H1 (cell line): ENCODE results near the gene CDH1. TPM values are rescaled to one million over a fixed set of nuclear protein-coding genes. Genes with fewer than 3 reads are reported as not detected.

Source experiments
- CBX5 ChIP-seq: fragments of 300-800, 300-1000 bp; sonication (generic); IDR thresholded peaks from 2 replicates; pipeline ENCODE4 v1.7.1; 2016; ENCODE audit warnings: antibody characterized with exemption, low read length, low read depth
- TAF7 ChIP-seq: optimal IDR thresholded peaks from 2 replicates; pipeline ENCODE3; 2011; ENCODE audit warnings: low read depth, mild to moderate bottlenecking, inconsistent platforms, low read length, moderate library complexity, borderline replicate concordance
- polyA plus RNA-seq, 7 experiments: library from polyadenylated mRNA; depleted of rRNA in 3 of 7; stranded (reverse) in 5 of 7; unstranded in 2 of 7; fragments of >200 nt in 5 of 7; fragments of 200-250 nt in 2 of 7; gene quantifications; 1 replicate in 5 of 7; 2 replicates in 1 of 7; 4 replicates in 1 of 7; pipeline versions ENCODE4 v1.2.1 to v1.2.3, GENCODE V29; 2011 to 2013; ENCODE audit warnings: missing spikeins in 2 of 7, mixed read lengths in 2 of 7
- total RNA-seq: library from RNA; stranded (reverse); fragmentation: NEBNext Ultra II Directional; extraction: Animal tissue kit (Norgen Biotek cat#: 25700); gene quantifications from 2 replicates; pipeline ENCODE4 v1.2.1, GENCODE V29; 2021

The CDH1 gene
- total and polyA plus RNA-seq, 2 of the 8 experiments (the other 6 are each of a cell fraction or from before 2014, with no cell fraction given): 133 to 265 TPM

DNA sequence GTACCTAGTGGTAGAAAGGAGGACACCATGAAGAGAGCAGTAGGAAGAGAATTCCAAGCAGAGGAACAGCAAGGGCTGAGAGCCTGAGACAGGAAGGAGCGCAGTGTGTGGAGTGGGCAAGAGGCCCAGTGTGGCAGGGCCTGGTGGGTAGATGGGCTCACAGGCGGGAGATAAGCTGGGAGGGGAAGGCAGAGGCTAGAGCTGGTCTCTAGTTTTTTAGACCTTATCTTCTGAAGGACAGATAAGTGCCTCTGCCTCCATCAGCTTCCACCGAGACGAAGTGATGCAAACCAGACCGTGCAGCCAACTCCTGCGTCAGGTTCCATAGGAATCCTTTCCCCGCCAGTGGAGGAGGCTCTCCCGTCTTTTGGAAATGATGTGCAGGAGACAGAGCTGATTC lies 33.6 kb downstream of the CDH1 start (continued):
- TF ChIP-seq CBX5: no peak
- no peak for TF ChIP-seq TAF7
